Sigmoid colon (tissue), 4 donors: Measurements from ENCODE around the gene WDR4.

Source experiments
- CTCF ChIP-seq, 4 experiments: fragments of 450-650 bp in 3 of 4; fragments of 200-600 bp in 1 of 4; IDR thresholded peaks; one replicate each; pipeline ENCODE4 v1.5.1; 2016 to 2019; ENCODE audit warnings: antibody characterized with exemption in 4 of 4, mild to moderate bottlenecking in 3 of 4, moderate library complexity in 2 of 4
- POLR2A ChIP-seq, 2 donors: fragments of 450-650 bp; IDR thresholded peaks; one replicate each; pipeline ENCODE4 v1.6.1; 2016; ENCODE audit warnings: antibody characterized with exemption in 2 of 2, mild to moderate bottlenecking in 2 of 2, moderate library complexity in 2 of 2
- POLR2AphosphoS5 ChIP-seq, 4 donors: sonication (generic); formaldehyde crosslinking; IDR thresholded peaks; one replicate each; pipeline ENCODE4 v1.6.1; 2017; ENCODE audit warnings: antibody characterized with exemption in 4 of 4

- no peak for TF ChIP-seq CTCF (IDR thresholded peaks at IDR 0.05)
- TF ChIP-seq POLR2AphosphoS5 (IDR thresholded peaks at IDR 0.05): no peak
- no peak for TF ChIP-seq POLR2A (IDR thresholded peaks at IDR 0.05)
Measured at GRCh38 chr21:42806509-42807140, 72.7 kb downstream of the WDR4 start.
